Measurements from ENCODE around the gene GALNT16. TPM values are rescaled to one million over a fixed set of nuclear protein-coding genes. Genes with fewer than 3 reads are reported as not detected.

GALNT16 gene
- total RNA-seq, 1 donor from 2014 or later: 36.7 TPM

DNA sequence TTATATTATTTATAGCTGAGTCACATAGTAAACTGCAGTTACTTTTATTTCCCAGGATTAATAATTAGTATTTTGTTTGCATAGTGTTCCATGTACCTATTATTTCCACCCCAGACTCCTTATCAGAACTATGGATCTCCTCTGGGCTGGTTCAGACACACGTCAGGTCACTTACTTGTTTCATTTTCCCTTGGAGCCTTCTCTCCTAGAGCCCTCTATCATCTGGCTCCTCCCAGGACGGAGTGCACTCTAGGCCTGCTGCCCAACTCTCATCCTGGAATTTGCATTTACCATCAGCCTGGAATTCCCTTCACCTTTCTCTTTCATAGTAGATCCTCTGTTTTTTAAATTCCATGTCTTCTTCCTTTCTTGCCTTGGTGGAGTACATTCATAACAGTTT lies 28.5 kb upstream of the GALNT16 start:
- Mint-ChIP-seq H3K27ac (ENCODE audit: unreplicated experiment) (no peak overlapping the region), H3K9me3 (ENCODE audit: low read depth) (no peaks in the 10 kb centered on the region), H3K27me3 (ENCODE audit: low read depth) (no peaks in the 10 kb centered on the region), H3K36me3 (ENCODE audit: low read depth) (peaks cover 24% of the 10 kb centered on the region), H3K4me1 (ENCODE audit: low read depth) (peaks cover 3% of the 10 kb centered on the region), H3K4me3 (ENCODE audit: unreplicated experiment) (no peak overlapping the region)
- TF ChIP-seq, protein P1, sequence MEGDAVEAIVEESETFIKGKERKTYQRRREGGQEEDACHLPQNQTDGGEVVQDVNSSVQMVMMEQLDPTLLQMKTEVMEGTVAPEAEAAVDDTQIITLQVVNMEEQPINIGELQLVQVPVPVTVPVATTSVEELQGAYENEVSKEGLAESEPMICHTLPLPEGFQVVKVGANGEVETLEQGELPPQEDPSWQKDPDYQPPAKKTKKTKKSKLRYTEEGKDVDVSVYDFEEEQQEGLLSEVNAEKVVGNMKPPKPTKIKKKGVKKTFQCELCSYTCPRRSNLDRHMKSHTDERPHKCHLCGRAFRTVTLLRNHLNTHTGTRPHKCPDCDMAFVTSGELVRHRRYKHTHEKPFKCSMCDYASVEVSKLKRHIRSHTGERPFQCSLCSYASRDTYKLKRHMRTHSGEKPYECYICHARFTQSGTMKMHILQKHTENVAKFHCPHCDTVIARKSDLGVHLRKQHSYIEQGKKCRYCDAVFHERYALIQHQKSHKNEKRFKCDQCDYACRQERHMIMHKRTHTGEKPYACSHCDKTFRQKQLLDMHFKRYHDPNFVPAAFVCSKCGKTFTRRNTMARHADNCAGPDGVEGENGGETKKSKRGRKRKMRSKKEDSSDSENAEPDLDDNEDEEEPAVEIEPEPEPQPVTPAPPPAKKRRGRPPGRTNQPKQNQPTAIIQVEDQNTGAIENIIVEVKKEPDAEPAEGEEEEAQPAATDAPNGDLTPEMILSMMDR (IDR thresholded peaks at IDR 0.05): no peak
- no peak for DNase-seq (ENCODE audit: low spot score)

DNA sequence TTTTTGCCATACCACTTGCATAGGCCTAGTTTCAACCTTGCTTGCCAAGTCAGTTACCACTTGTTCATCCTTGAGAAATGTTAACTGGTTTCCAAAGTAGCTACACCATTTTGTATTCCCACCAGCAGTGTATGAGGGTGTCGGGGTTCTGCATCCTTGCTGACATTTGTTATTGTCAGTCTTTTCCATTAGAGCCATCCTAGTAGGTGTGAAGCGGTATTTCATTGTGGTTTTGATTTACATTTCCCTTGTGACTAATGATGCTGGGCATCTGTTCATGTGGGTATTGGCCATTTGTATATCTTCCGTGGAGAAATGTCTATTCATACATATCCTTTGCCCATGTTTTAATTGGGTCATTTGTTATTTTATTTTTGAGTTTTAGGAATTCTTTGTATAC lies 27.6 kb upstream of the GALNT16 start:
- TF ChIP-seq, protein P1 (IDR thresholded peaks at IDR 0.05): no peak
- peaks cover 33% of the 10 kb centered on the region for H3K36me3 Mint-ChIP-seq (ENCODE audit: low read depth)

DNA sequence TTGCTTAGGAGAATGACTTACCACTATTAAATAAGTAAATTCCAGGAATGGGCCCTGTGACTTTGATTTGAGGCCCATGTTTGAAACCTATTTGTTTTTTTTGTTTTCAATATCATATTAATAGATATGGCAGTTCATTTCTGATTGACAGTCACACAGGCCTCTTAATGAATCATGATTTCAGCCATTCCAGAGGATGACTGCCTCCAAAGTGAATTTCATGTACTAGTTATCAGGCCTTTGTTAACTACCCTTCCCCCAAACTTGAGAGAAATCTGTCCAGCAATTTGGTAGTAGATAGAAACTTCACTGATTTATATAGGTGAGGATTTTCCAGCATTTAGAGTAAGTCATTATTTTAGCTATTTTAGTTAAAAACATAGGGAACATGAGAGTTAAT lies 25.9 kb upstream of the GALNT16 start:
- Mint-ChIP-seq H3K27ac (ENCODE audit: unreplicated experiment) (no peak overlapping the region), H3K4me1 (ENCODE audit: low read depth) (peaks cover 3% of the 10 kb centered on the region), H3K27me3 (ENCODE audit: low read depth) (no peaks in the 10 kb centered on the region), H3K4me3 (ENCODE audit: unreplicated experiment) (no peak overlapping the region), H3K9me3 (ENCODE audit: low read depth) (no peaks in the 10 kb centered on the region), H3K36me3 (ENCODE audit: low read depth) (peaks cover 40% of the 10 kb centered on the region)
- TF ChIP-seq, protein P1 (IDR thresholded peaks at IDR 0.05): no peak
- DNase-seq (ENCODE audit: low spot score): no peak

More for the DNA sequence above, 27.6 kb upstream of the GALNT16 start:
- Mint-ChIP-seq H3K4me3 (ENCODE audit: unreplicated experiment) (no peak overlapping the region), H3K27ac (ENCODE audit: unreplicated experiment) (no peak overlapping the region), H3K4me1 (ENCODE audit: low read depth) (peaks cover 3% of the 10 kb centered on the region), H3K9me3 (ENCODE audit: low read depth) (no peaks in the 10 kb centered on the region), H3K27me3 (ENCODE audit: low read depth) (no peaks in the 10 kb centered on the region)
- DNase-seq (ENCODE audit: low spot score): no peak

DNA sequence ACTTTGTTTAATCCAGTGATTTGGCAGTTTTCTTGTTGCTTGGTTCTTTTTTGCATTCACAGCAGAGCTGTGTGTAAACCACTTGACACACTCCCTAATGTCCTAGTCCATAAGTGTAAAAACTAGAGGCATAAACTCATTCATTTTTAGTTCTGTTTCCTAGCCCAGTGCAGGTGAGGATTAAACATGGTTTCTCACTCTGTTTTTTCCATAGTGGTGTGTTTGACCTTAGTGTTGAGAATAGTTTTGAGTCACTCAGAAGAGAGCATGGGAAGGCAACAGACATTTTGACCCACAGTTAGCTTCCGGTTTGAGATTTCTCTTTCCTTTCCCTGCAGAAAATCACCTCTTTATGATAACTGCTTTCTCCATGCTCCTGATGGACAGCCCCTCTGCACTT lies 24.2 kb upstream of the GALNT16 start:
- Mint-ChIP-seq H3K9me3 (ENCODE audit: low read depth) (no peaks in the 10 kb centered on the region), H3K27me3 (ENCODE audit: low read depth) (no peaks in the 10 kb centered on the region), H3K27ac (ENCODE audit: unreplicated experiment) (no peak overlapping the region), H3K4me3 (ENCODE audit: unreplicated experiment) (no peak overlapping the region), H3K36me3 (ENCODE audit: low read depth) (peaks cover 41% of the 10 kb centered on the region), H3K4me1 (ENCODE audit: low read depth) (peaks cover 3% of the 10 kb centered on the region)
- TF ChIP-seq, protein P1 (IDR thresholded peaks at IDR 0.05): no peak
- DNase-seq (ENCODE audit: low spot score): no peak

DNA sequence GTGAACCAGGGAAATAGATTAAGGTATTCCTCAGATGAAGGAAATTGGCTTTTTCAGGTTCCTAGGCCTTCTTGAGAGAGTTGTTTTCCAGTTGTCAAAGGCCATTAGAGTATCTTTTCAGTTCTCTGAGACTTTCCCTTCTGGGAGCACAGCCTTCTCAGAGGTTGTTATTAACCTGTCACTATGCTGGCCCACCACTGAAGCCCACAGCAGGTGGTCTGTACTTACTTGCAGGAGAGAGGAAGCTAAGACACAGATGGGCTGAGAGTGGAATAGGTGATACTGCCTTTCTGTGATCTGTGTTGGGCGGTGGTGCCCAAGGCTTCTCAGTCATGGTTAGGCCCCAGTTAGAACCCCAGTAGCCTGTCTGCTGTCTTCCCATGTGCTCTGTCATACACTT lies 22.8 kb upstream of the GALNT16 start:
- Mint-ChIP-seq H3K27me3 (ENCODE audit: low read depth) (no peaks in the 10 kb centered on the region), H3K9me3 (ENCODE audit: low read depth) (no peaks in the 10 kb centered on the region), H3K4me3 (ENCODE audit: unreplicated experiment) (no peak overlapping the region), H3K36me3 (ENCODE audit: low read depth) (peaks cover 36% of the 10 kb centered on the region), H3K4me1 (ENCODE audit: low read depth) (peaks cover 3% of the 10 kb centered on the region), H3K27ac (ENCODE audit: unreplicated experiment) (no peak overlapping the region)
- DNase-seq (ENCODE audit: low spot score): no peak
- TF ChIP-seq, protein P1 (IDR thresholded peaks at IDR 0.05): no peak

Measured in chondrocyte (in vitro differentiated cells).